HG03354 (cell line): ENCODE results near the gene TTLL5.
A peak's percentile ranks its signal among the peaks of the same experiment; 100 is the strongest.
"Not testable (repeated sequence)": the region's sequence is repeated elsewhere in the genome, so short reads cannot be mapped to it uniquely, and the experiment has no call there.

Source experiments
- ATAC-seq: cut with Tn5 transposase; IDR thresholded peaks from one replicate; pipeline ENCODE4 v1.9.1; 2021; ENCODE audit warnings: mild to moderate bottlenecking; ENCODE audit not compliant: unreplicated experiment, poor library complexity, severe bottlenecking

Gene TTLL5

DNA sequence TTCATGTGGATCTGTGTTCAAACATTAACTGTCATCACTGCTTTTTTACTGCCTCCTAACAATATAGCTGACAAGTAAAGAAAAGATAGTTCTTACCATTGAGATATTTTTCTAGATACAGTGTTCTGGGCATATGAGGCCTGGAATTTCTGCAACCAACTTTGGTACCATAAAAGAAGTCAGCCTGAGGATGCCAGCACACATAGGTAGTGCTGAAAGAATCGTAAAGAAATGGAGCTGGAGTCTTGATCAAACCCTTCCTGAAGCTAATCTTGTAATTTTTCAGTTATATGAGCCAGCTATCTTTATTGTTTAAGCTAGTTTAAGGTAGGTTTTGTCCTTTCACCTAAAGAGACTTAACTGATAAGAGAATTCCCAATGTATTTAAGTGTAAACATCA is 11.7 kb upstream of the TTLL5 start:
- no peak for ATAC-seq

DNA sequence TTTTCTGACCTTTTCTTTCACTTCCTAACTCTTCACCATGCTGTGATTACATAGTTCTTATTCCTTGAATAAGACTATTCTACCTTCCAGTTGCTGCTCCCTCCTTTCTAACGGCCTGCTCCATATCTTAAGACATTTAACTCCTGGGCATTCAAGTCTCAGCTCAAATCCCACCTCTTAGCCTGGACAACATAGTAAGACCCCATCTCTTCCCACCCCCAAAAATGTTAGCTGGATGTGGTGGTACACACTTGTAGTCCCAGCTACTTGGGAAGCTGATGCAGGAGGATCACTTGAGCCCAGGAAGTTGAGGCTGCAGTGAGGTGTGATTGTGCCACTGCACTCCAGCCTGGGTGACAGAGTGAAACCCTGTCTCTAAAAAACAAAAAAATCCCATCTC is 11.3 kb upstream of the TTLL5 start:
- no peak for ATAC-seq

DNA sequence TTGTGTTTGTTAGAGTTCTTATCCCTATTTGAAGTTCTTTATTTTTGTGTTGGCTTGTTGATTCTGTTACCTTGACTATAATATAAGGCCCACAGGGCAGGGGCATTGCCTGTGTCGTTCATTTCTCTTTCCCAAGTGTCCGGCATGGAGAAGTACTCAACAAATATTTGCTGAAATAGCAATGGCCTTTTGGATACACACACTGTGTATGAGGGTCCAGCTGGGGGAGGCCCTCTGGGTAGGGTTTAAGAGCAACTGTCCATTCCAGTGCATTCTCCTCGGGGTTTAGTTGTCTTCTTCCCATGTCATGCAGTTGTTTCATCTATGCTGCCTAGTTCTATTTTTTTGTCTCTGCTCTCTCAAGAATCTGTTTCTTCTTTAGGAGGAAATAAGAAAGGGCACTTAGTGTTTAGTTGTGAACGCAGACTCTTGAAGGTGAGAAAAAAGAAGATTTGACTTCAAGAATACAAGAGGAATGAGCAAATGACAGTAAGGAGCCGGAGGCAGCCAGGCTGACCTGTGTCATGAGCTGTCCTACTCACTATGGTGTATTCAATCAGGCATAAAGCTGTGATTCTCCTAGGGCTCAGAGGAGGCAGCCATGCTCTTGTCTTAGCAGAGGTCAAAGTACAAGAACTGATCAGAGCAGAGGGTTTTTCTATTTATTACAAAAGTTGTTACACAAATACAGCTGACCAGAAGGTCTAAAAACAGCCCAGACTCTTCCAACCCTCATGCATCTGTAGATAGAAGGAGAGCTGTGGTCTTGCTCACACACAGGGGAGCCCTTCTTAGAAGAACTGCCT is 10.6 kb upstream of the TTLL5 start:
- ATAC-seq, result no peak

DNA sequence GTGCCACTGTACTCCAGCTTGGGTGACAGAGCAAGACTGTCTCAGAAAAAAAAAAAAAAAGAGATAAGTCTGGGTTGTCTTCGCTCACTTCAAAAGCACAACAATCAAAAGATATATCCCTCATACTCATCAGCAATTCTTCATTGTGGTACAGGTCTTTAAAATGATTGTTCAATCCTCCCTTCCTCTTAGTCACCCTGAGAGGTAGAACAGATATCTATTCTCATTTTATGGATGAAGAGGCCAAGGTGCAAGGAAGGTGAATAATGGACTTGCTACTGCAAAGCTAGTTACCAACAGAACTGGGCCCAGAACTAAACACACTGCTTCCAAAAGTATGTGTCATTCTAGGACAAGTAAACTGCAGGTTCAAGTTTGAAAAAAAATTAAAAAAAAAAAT is 7.5 kb upstream of the TTLL5 start:
- ATAC-seq, result no peak

DNA sequence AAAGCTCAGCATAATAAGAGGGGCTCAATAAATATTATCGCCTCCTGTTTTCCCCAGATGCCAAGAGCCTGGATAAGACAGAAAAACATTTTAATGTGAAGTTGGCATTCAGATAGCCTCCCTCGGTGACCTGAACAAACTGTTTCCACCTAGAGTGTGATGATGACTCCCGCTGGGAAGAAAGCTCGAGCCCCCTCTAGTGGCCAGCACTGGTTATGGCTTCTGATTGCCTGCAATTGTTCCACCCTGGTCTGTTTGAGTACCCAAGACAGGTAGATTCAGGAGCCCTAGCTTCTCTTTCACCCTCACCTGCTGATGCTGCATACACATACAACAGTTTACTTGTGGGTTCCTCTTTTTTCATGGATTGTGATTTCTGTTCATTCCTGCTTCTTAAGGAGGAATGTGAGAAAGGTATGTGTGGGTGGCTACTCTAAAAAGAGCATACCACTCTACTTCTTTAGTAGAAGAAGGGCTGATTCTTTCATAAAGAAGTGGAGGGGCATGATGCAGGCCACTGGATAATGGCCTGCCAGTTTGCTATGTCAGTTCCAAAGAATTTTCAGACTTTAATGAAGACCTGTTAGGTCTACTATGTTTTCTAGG is 6.8 kb upstream of the TTLL5 start:
- peak; percentile 81 for ATAC-seq

DNA sequence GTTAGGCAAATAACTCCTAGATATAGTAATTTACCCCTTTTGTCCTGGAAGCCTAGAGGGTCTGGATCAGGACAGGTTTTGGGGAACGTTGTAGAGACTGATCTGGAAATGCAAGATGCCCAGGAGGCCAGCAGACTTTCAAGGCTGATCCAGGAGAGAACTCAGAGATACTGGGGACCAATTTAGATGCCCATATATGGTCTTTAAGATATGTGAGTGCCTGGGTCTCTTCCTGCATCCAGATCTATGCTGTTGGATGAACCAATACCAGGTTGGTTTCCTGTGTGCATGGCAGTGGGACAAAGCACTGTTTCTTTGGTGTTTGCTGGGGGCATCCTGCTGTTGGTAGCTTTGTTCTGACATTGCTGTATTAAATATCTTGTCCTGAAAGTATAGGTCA is 5.8 kb upstream of the TTLL5 start:
- no peak for ATAC-seq

DNA sequence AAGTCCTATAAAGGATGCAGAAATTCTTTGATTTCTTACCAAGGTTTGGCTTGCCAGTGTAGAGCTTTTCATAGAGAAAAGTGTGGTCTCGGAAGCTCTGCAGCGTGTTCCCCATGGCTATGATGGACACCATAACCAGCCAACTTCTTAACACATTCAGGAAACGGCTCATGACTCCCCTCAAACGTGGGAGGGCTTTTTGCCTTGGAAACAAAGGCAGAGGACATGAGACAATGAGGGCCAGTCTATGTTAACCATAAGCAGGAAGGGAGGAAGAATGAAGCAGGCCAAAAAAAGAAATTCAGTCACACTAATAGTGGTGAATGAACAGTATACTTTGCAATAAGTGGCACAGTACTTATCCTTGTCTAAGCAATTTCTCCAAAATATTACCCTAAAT is 3.7 kb upstream of the TTLL5 start:
- no peak for ATAC-seq

DNA sequence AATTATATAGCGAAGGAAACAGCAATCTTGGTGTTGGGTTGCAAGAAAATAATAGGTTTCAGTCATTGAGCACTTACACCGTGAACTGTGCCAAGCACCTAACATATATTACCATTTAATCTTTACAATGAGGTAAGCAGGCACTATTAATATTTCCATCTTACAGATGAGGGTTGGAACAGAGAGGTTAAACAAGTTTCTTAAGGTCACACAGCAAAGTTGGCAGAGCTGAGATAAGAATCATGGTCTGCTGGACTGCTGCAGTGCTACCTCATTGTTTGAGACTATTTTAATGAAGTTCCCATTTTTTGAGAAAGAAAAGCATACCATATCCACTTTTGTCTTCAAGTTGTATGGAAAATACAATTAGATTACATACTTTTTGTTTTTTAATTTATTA is 2.1 kb upstream of the TTLL5 start:
- no peak for ATAC-seq

DNA sequence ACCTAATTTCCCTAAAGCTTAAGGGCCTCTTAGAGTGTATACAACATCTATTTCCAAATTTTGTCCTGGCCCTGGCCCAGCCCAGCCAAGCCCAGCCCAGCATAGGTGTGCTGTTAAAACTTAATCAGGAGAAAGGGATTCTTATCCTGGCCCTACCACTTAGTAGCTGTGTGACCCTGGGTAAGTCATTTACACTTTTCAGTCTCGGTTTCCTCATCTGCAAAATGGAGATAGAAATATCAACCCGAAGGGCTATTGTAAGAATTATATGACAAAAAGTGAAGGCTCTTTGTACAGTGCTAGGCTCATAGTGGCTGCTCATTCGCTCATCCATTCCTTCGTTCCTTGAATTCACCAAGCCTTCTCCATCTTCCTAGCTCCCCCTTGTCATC is 812 bp upstream of the TTLL5 start:
- ATAC-seq, result no peak

DNA sequence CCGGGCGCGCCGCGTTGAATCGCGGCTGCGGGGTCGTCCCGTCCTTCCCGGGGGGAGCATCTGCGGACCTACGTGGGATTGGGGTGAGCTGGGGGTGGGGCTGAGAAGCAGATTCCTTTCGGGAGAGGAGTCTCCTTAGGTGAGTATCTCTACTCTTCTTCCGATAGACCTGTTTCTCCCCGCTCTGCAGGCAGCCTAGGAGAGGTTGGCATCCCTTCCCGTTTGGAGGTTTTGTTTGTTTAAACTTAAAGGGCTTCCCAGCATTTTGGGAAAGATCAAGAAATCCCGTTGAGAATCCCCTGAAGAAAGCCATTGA is 411 bp downstream of the TTLL5 start:
- ATAC-seq, result no peak

DNA sequence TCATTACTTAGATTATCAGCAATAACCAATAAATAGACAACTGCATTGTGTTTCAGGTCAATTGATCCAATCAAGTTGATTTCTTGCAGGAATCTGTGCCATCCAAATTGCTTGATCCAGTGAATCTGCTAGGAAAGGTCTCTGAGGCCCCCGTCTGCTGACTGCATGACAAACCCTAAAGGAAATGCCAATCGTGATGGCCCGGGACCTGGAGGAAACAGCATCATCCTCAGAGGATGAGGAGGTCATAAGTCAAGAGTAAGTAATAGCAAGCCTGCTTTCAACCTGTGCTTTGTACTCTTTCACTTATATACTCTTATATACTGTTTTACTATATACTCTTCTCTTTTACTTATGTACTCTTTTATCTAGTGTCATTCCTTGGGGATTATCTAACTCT is 1.9 kb downstream of the TTLL5 start:
- ATAC-seq, result no peak

DNA sequence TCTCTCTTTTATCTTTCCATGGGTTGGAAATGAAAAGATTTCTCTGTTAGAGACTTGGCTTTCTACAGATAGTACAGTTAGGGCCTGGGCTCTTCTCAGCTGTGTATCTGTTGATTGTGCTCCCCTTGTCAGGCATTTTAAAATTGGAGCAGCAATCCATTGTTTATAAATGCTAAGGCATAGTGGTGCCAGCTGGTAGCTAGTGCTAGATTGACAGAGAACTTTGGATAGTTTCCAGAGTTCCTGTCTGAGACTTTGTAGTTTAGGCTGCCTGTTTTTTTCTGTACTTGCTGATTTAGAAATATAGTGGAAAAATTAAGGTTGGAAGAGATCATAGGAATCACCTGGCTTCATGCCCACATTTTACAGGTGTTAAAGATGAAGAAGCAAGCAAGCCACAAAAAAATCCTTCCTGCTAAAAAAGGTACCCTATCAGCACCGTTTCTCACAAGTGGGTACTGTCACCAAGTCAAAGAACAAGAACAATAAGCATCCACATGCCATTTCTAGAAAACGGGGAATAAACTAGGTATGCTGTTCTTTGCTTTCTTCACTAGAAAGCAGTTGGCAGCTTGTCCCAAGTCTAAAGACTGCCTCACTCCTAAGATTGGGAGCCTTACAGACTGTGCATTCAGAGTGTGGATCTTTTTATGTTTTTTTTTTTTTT is 6.2 kb downstream of the TTLL5 start:
- ATAC-seq, result no peak

DNA sequence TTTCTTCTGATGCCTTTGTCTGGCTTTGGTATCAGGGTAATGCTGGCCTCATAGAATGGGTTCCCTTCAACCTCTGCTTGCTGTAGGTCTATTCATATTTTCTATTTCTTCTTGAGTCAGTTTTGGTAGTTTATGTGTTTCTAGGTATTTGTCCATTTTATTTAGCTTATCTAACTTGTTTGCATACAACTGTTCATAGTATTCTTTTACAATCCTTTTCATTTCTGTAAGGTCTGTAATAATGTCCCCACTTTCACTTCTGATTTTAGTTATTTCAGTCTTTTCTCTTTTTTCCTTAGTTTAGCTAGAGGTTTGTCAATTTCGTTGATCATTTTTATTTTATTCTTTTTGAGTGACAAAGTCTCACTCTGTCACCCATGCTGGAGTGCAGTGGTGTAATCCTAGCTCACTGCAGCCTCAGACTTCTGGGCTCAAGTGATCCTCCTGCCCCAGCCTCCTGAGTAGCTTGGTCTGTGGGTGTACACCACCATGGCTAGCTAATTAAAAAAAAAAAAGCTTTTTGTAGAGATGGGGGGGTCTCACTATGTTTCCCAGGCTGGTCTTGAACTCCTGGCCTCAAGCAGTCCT is 11.7 kb downstream of the TTLL5 start:
- ATAC-seq, result no peak

DNA sequence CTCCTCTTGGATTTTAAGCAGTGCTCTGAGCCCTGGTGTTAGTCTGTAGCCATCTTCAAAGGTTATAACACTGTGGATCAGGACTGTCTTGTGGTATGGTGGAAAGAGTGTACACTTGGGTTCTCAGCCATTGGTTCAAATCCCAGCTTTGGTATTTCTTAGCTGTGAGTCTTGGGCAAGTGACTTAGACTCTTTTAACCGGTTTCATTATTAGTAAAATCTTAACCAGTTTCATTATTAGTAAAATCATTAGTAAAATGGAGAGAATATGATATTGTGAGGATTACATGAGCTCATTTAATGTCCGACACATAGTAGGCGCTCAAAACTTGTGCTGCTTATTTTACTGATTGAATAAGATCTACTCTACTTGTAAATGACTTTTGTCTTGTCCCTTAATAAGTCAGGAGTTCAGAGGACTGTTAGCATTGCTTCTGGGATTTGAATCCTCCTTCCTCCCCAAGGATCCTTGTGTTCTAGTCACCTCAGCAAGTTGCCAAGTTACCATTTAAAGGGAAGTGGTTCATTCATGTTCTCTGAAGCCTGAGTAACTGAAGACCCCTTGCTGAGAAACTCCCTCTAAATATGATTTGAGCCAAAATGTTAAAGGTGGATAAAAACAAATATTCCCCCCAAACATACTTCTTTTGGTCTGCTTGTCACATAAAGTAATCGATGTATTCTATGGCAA is 12.4 kb downstream of the TTLL5 start:
- ATAC-seq, result no peak

DNA sequence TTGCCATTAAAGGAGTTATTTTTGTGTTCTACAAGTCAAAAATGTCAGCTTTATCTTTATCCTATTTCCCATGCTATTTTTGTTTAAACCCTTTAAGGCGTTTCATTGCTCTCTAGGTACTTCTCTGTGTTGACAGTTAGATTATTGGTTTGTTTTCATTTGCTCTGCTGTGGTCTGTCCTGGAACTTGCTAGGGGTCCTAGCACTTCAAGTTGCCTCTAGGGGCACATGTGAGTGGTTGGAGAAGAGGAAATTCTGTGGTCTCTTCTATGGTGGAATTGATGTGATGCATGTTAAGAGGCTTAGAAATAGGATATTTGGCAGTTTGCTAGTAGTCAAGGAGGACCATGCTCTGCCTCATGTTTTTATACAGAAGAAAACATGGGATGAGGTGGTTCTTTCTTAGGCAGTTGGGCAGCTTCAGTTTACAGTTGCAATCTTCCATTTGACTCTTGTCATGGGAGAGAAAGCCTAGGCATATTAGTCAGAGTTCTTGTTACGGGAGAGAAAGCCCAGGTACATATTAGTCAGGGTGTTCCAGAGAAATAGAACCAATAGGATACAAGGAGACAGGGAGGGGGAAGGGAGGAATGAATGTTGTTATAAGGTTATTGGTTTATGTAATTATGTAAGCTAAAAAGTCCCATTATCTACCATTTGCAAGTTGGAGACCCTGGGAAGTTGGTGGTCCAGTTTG is 14.4 kb downstream of the TTLL5 start:
- no peak for ATAC-seq

DNA sequence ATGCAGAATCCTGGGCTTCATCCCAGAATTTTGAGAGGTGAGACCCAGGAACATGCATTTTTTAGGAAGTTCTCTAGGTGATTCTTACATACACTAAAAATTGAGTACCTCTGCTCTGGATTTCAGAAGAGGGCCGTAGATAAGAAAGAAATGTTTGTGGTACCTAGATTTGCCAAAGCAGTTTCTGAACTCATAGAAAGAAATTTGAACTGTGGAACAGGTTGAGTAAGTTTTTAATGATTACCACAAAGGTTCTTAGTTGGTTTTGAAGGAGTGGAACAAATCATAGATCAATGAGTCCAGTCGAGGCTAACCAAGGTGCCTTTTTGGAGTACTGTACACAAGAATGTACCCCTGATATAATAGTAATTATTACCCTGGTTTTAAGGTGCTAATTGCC is 24.9 kb downstream of the TTLL5 start:
- no peak for ATAC-seq

DNA sequence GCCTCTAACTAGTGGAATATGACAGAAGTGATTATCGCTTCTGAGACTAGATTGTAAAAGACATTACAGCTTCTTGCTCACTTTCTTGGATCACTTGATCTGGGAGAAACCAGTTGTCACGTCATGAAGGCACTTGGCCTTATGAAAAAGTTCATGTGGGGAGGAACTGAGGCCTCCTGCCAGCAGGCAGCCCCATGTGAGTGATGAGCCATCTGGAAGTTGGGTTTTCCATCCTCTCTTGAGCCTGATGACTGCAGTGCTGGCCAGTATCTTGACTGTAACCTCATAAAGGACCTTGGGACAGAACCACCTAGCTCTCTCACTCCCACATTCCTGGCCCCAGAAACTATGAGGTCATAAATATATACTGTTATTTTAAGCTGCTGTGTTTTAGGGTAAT is 28.0 kb downstream of the TTLL5 start:
- no peak for ATAC-seq

DNA sequence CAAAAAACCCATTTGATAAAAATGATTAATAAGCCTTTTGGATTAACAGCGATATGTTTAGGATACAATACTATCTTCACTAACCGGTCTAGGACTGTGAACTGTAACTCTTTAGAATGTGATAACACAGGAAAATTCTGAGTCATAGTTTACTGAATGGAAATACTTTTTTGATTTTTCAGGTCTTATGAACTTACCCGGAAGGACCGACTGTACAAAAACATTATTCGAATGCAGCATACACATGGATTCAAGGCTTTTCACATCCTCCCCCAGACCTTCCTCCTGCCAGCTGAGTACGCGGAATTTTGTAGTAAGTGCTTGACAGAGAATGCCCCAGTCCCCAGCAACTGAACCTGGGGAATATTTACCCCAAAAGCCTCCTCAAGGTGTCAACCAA is 29.0 kb downstream of the TTLL5 start:
- no peak for ATAC-seq

DNA sequence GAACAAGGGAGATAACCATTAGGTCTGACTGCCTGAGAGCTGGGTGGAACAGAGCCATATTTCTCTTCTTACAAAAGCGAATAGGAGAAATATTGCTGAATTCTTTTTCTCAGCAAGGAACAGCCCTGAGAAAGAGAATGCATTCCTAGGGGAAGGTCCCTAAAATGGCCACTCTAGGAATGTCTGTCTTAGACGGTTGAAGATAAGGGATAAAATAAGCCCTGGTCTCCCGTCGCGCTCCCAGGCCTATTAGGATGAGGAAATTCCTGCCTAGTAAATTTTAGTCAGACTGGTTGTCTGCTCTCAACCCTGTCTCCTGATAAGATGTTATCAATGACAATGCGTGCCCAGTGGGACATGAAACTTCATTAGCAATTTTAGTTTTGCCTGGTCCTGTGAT is 34.0 kb downstream of the TTLL5 start:
- not testable (repeated sequence) for ATAC-seq

DNA sequence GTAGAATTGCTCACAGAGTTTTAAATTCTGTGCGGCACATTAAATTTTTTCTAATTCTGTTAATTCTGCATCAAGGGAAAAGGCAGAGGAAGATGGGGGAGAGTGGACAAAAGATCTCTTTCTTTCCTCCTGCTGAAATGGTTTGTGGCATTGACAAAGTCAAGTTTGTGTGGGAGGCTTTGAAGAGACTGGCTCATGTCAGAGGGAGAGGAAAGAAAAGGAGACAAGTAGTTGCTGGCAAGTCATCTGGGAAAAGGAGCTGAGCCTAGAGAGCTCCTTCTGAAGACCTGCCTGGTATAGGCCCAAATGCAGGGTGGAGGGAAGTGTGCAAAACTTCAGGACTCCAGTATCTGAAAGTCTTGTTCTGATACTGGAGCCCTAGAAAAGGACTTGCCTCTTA is 36.3 kb downstream of the TTLL5 start:
- ATAC-seq, result no peak
